K562 (cell line): ENCODE measurements around the gene VDR. TPM values are rescaled to one million over a fixed set of nuclear protein-coding genes. Genes with fewer than 3 reads are reported as not detected.

Experiments used
- PHF21A ChIP-seq: fragments of 450-650 bp; IDR thresholded peaks from 2 replicates; pipeline ENCODE4 v1.6.1; 2017; ENCODE audit warnings: low read depth, borderline replicate concordance
- PPARD ChIP-seq: fragments of 250-450 bp; sonication (Bioruptor Pico); IDR thresholded peaks from 2 replicates; pipeline ENCODE4 v1.8.0; 2022; ENCODE audit warnings: inconsistent platforms, mild to moderate bottlenecking, moderate library complexity
- RBFOX2 ChIP-seq: fragments of 200-400 bp; formaldehyde crosslinking; IDR thresholded peaks from 2 replicates; pipeline ENCODE4 v1.6.1; 2017; ENCODE audit warnings: low read depth, mild to moderate bottlenecking, low read length, moderate library complexity
- SMAD4 ChIP-seq: fragments of 250-450 bp; sonication (Bioruptor Pico); conservative IDR thresholded peaks from 2 replicates; pipeline ENCODE4 v1.8.0; 2021; ENCODE audit warnings: inconsistent platforms, mild to moderate bottlenecking, moderate library complexity
- XRCC5 ChIP-seq: fragments of 200-400 bp; formaldehyde crosslinking; IDR thresholded peaks from 2 replicates; pipeline ENCODE4 v1.6.1; 2017; ENCODE audit warnings: low read depth, mild to moderate bottlenecking, low read length
- ZBTB7A ChIP-seq: IDR thresholded peaks from 2 replicates; pipeline ENCODE4 v1.6.1; 2011; ENCODE audit warnings: low read depth, mild to moderate bottlenecking, low read length, moderate library complexity, borderline replicate concordance; ENCODE audit not compliant: control insufficient read depth
- ZNF507 ChIP-seq: conservative IDR thresholded peaks from 2 replicates; pipeline ENCODE4 v1.6.1; 2017; ENCODE audit warnings: missing genetic modification characterization, missing compliant biosample characterization
- ZNF561 ChIP-seq: fragments of 450-650 bp; formaldehyde crosslinking; conservative IDR thresholded peaks from 2 replicates; pipeline ENCODE4 v1.4.0; 2020; ENCODE audit warnings: mild to moderate bottlenecking, moderate library complexity
- polyA plus RNA-seq, 8 experiments: library from polyadenylated mRNA; depleted of rRNA in 4 of 8; stranded (reverse) in 5 of 8; unstranded in 3 of 8; fragments of >200 nt; fragmentation: Nextera tagmentation in 2 of 8; fragmentation: Illumina TruSeq in 1 of 8; extraction: Ambion mirVana in 2 of 8; extraction: Trizol in 1 of 8; gene quantifications; 2 replicates each; pipeline versions ENCODE4 v1.2.1 to v1.2.3, GENCODE V29; 2011 to 2014; ENCODE audit warnings: inconsistent platforms in 1 of 8, missing spikeins in 1 of 8
- total RNA-seq, 7 experiments: library from RNA; depleted of rRNA in 6 of 7; stranded (reverse); fragments of >200 nt in 6 of 7; fragmentation: Illumina TruSeq in 2 of 7; extraction: Trizol in 2 of 7; gene quantifications; 2 replicates each; pipeline versions ENCODE4 v1.2.1 to v1.2.3, GENCODE V29; 2011 to 2021; ENCODE audit warnings: low replicate concordance in 1 of 7
- TF ChIP-seq, protein P1 (sequence below), 3 experiments: IDR thresholded peaks in 2 of 3; conservative IDR thresholded peaks in 1 of 3; 2 replicates each; pipeline ENCODE4 v1.5.1; 2011 to 2012; ENCODE audit warnings: low read length in 3 of 3, mild to moderate bottlenecking in 3 of 3, control low read depth in 2 of 3, improper control_type of control experiment in 1 of 3, inconsistent platforms in 1 of 3, low read depth in 1 of 3, mixed read lengths in 1 of 3, moderate library complexity in 1 of 3; ENCODE audit not compliant: insufficient read depth in 2 of 3
- TF ChIP-seq, protein P2 (sequence below): fragments of 450-650 bp; IDR thresholded peaks from 2 replicates; pipeline ENCODE4 v1.6.1; 2017; ENCODE audit warnings: antibody characterized with exemption, mild to moderate bottlenecking
- TF ChIP-seq, protein P3 (sequence below): fragments of 200-800 bp; sonication (Bioruptor generic); IDR thresholded peaks from 2 replicates; pipeline ENCODE4 v1.6.1; 2017; ENCODE audit warnings: missing genetic modification characterization, missing compliant biosample characterization
- TF ChIP-seq, protein P4 (sequence below): sonication (generic); formaldehyde crosslinking; IDR thresholded peaks from 2 replicates; pipeline ENCODE4 v1.9.0; 2022; ENCODE audit warnings: mild to moderate bottlenecking, missing genetic modification reagents
- TF ChIP-seq, protein P5 (sequence below): sonication (generic); formaldehyde crosslinking; IDR thresholded peaks from 2 replicates; pipeline ENCODE4 v1.8.0; 2022; ENCODE audit warnings: mild to moderate bottlenecking, low read depth, missing genetic modification reagents
- TF ChIP-seq, protein P6 (sequence below): IDR thresholded peaks from 2 replicates; pipeline ENCODE4 v1.6.1; 2012; ENCODE audit warnings: low read depth, low read length, improper control_type of control experiment, borderline replicate concordance

VDR gene
- total and polyA plus RNA-seq, 9 of the 15 experiments (the other 6 are each of a cell fraction or from before 2014, with no cell fraction given), result 0.61 to 4.8 (median 2.0) TPM

DNA sequence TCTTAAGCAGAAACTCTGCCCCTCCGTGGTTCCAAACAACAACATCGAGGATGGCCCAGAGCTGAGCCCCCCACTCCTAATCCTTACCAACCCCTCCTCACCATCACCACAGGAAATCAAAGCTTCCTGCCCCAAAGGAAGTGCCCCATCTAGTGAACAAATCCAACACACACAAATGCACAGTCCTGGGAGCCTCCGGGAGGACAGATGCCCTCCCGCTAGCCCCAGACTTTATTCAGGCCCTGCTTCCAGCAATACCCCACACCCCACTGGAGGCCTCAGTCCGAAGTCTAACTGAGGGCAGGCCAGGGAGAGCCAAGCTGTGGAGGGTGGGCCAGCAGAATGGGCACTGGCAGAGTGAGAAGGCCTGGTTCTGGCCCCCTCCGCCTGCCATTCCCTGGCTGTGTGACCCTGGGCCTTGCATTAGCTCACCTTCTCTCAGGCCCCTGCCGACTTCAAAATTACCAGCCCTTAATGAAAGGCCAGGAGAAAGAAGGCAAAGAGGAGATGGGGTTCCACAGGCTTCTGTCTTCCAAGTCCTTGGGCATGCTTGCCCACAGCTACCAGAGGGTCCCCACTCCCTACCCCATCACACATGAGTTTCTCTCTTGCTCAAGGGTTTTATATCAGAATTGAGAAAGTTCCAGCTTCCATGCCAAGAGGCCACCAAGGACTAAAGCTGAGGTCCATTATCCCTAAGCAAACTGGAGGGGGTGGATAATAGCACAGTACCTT lies 87.4 kb downstream of the VDR start (continued):
- TF ChIP-seq, protein P1, sequence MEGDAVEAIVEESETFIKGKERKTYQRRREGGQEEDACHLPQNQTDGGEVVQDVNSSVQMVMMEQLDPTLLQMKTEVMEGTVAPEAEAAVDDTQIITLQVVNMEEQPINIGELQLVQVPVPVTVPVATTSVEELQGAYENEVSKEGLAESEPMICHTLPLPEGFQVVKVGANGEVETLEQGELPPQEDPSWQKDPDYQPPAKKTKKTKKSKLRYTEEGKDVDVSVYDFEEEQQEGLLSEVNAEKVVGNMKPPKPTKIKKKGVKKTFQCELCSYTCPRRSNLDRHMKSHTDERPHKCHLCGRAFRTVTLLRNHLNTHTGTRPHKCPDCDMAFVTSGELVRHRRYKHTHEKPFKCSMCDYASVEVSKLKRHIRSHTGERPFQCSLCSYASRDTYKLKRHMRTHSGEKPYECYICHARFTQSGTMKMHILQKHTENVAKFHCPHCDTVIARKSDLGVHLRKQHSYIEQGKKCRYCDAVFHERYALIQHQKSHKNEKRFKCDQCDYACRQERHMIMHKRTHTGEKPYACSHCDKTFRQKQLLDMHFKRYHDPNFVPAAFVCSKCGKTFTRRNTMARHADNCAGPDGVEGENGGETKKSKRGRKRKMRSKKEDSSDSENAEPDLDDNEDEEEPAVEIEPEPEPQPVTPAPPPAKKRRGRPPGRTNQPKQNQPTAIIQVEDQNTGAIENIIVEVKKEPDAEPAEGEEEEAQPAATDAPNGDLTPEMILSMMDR (IDR thresholded peaks at IDR 0.05 in 2 of 3, conservative IDR thresholded peaks at IDR 0.05 in 1 of 3; ENCODE audit: insufficient read depth in 2 of 3, low read depth in 1 of 3, low read length in 3 of 3), result peak; percentile 20 to 35 (median 35); a peak in 3 of 6 replicates
- TF ChIP-seq SMAD4 (CRISPR knock-in tag) (0 out of 2 replicates have a peak, but pooled peaks have one; percentile 2), ZNF507 (no peak), RBFOX2 (0 out of 2 replicates have a peak, but pooled peaks have one; percentile 7), PHF21A (peak; percentile 65; the same call in 1 of the 2 replicates), XRCC5 (no peak), ZNF561 (CRISPR knock-in tag) (no peak), ZBTB7A (peak; percentile 47; the same call in 1 of the 2 replicates), PPARD (CRISPR knock-in tag) (no peak)
- TF ChIP-seq, protein P2, sequence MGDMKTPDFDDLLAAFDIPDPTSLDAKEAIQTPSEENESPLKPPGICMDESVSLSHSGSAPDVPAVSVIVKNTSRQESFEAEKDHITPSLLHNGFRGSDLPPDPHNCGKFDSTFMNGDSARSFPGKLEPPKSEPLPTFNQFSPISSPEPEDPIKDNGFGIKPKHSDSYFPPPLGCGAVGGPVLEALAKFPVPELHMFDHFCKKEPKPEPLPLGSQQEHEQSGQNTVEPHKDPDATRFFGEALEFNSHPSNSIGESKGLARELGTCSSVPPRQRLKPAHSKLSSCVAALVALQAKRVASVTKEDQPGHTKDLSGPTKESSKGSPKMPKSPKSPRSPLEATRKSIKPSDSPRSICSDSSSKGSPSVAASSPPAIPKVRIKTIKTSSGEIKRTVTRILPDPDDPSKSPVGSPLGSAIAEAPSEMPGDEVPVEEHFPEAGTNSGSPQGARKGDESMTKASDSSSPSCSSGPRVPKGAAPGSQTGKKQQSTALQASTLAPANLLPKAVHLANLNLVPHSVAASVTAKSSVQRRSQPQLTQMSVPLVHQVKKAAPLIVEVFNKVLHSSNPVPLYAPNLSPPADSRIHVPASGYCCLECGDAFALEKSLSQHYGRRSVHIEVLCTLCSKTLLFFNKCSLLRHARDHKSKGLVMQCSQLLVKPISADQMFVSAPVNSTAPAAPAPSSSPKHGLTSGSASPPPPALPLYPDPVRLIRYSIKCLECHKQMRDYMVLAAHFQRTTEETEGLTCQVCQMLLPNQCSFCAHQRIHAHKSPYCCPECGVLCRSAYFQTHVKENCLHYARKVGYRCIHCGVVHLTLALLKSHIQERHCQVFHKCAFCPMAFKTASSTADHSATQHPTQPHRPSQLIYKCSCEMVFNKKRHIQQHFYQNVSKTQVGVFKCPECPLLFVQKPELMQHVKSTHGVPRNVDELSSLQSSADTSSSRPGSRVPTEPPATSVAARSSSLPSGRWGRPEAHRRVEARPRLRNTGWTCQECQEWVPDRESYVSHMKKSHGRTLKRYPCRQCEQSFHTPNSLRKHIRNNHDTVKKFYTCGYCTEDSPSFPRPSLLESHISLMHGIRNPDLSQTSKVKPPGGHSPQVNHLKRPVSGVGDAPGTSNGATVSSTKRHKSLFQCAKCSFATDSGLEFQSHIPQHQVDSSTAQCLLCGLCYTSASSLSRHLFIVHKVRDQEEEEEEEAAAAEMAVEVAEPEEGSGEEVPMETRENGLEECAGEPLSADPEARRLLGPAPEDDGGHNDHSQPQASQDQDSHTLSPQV, result 0 out of 2 replicates have a peak, but pooled peaks have one; percentile 21
- TF ChIP-seq, protein P3, sequence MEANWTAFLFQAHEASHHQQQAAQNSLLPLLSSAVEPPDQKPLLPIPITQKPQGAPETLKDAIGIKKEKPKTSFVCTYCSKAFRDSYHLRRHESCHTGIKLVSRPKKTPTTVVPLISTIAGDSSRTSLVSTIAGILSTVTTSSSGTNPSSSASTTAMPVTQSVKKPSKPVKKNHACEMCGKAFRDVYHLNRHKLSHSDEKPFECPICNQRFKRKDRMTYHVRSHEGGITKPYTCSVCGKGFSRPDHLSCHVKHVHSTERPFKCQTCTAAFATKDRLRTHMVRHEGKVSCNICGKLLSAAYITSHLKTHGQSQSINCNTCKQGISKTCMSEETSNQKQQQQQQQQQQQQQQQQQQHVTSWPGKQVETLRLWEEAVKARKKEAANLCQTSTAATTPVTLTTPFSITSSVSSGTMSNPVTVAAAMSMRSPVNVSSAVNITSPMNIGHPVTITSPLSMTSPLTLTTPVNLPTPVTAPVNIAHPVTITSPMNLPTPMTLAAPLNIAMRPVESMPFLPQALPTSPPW (CRISPR knock-in tag), result 0 out of 2 replicates have a peak, but pooled peaks have one; percentile 21
- TF ChIP-seq, protein P4, sequence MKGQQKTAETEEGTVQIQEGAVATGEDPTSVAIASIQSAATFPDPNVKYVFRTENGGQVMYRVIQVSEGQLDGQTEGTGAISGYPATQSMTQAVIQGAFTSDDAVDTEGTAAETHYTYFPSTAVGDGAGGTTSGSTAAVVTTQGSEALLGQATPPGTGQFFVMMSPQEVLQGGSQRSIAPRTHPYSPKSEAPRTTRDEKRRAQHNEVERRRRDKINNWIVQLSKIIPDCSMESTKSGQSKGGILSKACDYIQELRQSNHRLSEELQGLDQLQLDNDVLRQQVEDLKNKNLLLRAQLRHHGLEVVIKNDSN, result no peak
- TF ChIP-seq, protein P5, sequence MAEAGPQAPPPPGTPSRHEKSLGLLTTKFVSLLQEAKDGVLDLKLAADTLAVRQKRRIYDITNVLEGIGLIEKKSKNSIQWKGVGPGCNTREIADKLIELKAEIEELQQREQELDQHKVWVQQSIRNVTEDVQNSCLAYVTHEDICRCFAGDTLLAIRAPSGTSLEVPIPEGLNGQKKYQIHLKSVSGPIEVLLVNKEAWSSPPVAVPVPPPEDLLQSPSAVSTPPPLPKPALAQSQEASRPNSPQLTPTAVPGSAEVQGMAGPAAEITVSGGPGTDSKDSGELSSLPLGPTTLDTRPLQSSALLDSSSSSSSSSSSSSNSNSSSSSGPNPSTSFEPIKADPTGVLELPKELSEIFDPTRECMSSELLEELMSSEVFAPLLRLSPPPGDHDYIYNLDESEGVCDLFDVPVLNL (CRISPR knock-in tag), result 0 out of 2 replicates have a peak, but pooled peaks have one; percentile 21
- TF ChIP-seq, protein P6, sequence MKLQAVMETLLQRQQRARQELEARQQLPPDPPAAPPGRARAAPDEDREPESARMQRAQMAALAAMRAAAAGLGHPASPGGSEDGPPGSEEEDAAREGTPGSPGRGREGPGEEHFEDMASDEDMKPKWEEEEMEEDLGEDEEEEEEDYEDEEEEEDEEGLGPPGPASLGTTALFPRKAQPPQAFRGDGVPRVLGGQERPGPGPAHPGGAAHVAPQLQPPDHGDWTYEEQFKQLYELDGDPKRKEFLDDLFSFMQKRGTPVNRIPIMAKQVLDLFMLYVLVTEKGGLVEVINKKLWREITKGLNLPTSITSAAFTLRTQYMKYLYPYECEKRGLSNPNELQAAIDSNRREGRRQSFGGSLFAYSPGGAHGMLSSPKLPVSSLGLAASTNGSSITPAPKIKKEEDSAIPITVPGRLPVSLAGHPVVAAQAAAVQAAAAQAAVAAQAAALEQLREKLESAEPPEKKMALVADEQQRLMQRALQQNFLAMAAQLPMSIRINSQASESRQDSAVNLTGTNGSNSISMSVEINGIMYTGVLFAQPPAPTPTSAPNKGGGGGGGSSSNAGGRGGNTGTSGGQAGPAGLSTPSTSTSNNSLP, result no peak
